Thyroid gland (tissue), 4 donors: ENCODE results near the gene TEX38.

Experiments
- CTCF ChIP-seq, 6 experiments: fragments of 200-600 bp in 3 of 6; fragments of 450-650 bp in 3 of 6; sonication (generic) in 3 of 6; IDR thresholded peaks; one replicate each; pipeline ENCODE4 v1.5.1; 2016 to 2019; ENCODE audit warnings: antibody characterized with exemption in 6 of 6, mild to moderate bottlenecking in 2 of 6, inconsistent platforms in 1 of 6, moderate library complexity in 1 of 6
- POLR2A ChIP-seq, 2 donors: fragments of 450-650 bp; IDR thresholded peaks; one replicate each; pipeline ENCODE4 v1.6.1; 2017; ENCODE audit warnings: antibody characterized with exemption in 2 of 2, mild to moderate bottlenecking in 2 of 2, moderate library complexity in 1 of 2

GRCh38 chr1:46677339-46677738 is 5.7 kb downstream of the TEX38 start:
- TF ChIP-seq POLR2A (IDR thresholded peaks at IDR 0.05) (no peak), CTCF (IDR thresholded peaks at IDR 0.05) (no peak)
